ENCODE results near the gene TMBIM6.

Gene TMBIM6

GRCh38 chr12:49811961-49812401 lies 70.6 kb downstream of the TMBIM6 start:
- H3K4me1 ChIP-seq: no peaks in the 10 kb centered on the region
- in situ Hi-C loops (cut with MboI; ENCODE audit: low sequenced_read_pairs): no loop called here

DNA sequence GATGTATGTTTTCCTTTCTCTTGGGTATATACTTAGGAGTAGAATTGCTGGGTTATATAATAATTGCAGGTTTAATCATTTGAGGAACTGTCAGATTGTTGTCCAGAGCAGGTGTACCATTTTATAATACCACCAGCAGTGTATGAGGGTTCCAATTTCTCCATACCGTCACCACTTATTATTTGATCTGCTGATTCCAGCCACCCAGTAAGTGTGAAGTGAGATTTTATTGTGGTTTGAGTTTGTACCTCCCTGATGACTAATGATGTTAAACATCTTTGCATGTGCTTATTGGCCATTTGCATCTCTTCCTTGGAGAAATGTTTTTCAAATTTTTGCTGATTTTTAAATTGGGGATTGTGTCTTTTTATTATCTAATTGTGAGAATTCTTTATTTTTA lies 71.8 kb downstream of the TMBIM6 start:
- no peak for DNase-seq (ENCODE audit: low spot score in 2 of 2)
- H3K9me3 ChIP-seq: no peaks in the 10 kb centered on the region
- H3K4me1 ChIP-seq: no peaks in the 10 kb centered on the region
- H3K4me3 ChIP-seq: no peak overlapping the region
- in situ Hi-C loops (cut with MboI; ENCODE audit: low sequenced_read_pairs): no loop called here
- H3K36me3 ChIP-seq (replicated peaks): no peaks in the 10 kb centered on the region
- no peaks in the 10 kb centered on the region for H3K27me3 ChIP-seq (ENCODE audit: low read depth)

More at GRCh38 chr12:49811961-49812401, 70.6 kb downstream of the TMBIM6 start:
- no peak for DNase-seq (ENCODE audit: low spot score in 2 of 2)
- Histone ChIP-seq H3K36me3 (replicated peaks) (no peaks in the 10 kb centered on the region), H3K27me3 (ENCODE audit: low read depth) (no peaks in the 10 kb centered on the region), H3K9me3 (no peaks in the 10 kb centered on the region), H3K4me3 (no peak overlapping the region)
